Activated T-helper 17 cell treated with anti-CD3 and anti-CD28 coated beads, Interleukin-2, amount 50 U/mL, for 72 hours (primary cell): Measurements from ENCODE around the gene UTS2R. TPM values are rescaled to one million over a fixed set of nuclear protein-coding genes. Genes with fewer than 3 reads are reported as not detected.
A peak's percentile ranks its signal among the peaks of the same experiment; 100 is the strongest.
"Not testable (repeated sequence)": the region's sequence is repeated elsewhere in the genome, so short reads cannot be mapped to it uniquely, and the experiment has no call there.

Source experiments
- ATAC-seq: fragments of 150-1000 bp; cut with Tn5 transposase; replicated peaks from 2 replicates; pipeline ENCODE4 v1.10.0; 2021; ENCODE audit warnings: mild to moderate bottlenecking, moderate library complexity
- H3K27ac Mint-ChIP-seq: one replicate; pipeline ENCODE4 v1.8.0; 2022; ENCODE audit warnings: mixed read lengths
- H3K27me3 Mint-ChIP-seq: one replicate; pipeline ENCODE4 v1.8.0; 2022; ENCODE audit warnings: mixed read lengths
- H3K36me3 Mint-ChIP-seq: one replicate; pipeline ENCODE4 v1.8.0; 2022; ENCODE audit warnings: low read depth, mild to moderate bottlenecking, mixed read lengths
- H3K4me1 Mint-ChIP-seq: one replicate; pipeline ENCODE4 v1.8.0; 2022; ENCODE audit warnings: mixed read lengths
- H3K4me3 Mint-ChIP-seq: one replicate; pipeline ENCODE4 v1.8.0; 2022; ENCODE audit warnings: mild to moderate bottlenecking, mixed read lengths
- H3K9me3 Mint-ChIP-seq: one replicate; pipeline ENCODE4 v1.8.0; 2022; ENCODE audit warnings: mixed read lengths
- total RNA-seq, 2 donors: library from RNA; stranded (reverse); gene quantifications; one replicate each; pipeline ENCODE4 v1.2.3, GENCODE V29; 2022

UTS2R gene
- total RNA-seq, 2 donors from 2014 or later: 0.45 TPM; not detected in 1

- Mint-ChIP-seq H3K9me3 (no peaks in the 10 kb centered on the region), H3K4me1 (no peaks in the 10 kb centered on the region)
Observed at GRCh38 chr17:82407255-82407654, 35.7 kb downstream of the UTS2R start.

GRCh38 chr17:82408288-82408937 is 36.8 kb downstream of the UTS2R start:
- peaks cover 32% of the 10 kb centered on the region for H3K36me3 Mint-ChIP-seq
- H3K4me3 Mint-ChIP-seq: no peak overlapping the region
- H3K9me3 Mint-ChIP-seq: no peaks in the 10 kb centered on the region
- H3K27me3 Mint-ChIP-seq: no peaks in the 10 kb centered on the region
- ATAC-seq: no peak
- H3K4me1 Mint-ChIP-seq: no peaks in the 10 kb centered on the region
- H3K27ac Mint-ChIP-seq: no peak overlapping the region

More at GRCh38 chr17:82407255-82407654, 35.7 kb downstream of the UTS2R start:
- Mint-ChIP-seq H3K27ac (no peak overlapping the region), H3K4me3 (no peak overlapping the region), H3K36me3 (peaks cover 36% of the 10 kb centered on the region), H3K27me3 (no peaks in the 10 kb centered on the region)
- ATAC-seq: no peak

GRCh38 chr17:82408938-82409318 is 37.4 kb downstream of the UTS2R start:
- no peaks in the 10 kb centered on the region for H3K9me3 Mint-ChIP-seq
- H3K36me3 Mint-ChIP-seq: peaks cover 32% of the 10 kb centered on the region
- H3K27me3 Mint-ChIP-seq: no peaks in the 10 kb centered on the region
- no peak for ATAC-seq
- H3K4me1 Mint-ChIP-seq: no peaks in the 10 kb centered on the region
- no peak overlapping the region for H3K27ac Mint-ChIP-seq
- H3K4me3 Mint-ChIP-seq: no peak overlapping the region

- Mint-ChIP-seq H3K27me3 (no peaks in the 10 kb centered on the region), H3K4me1 (peaks cover 5% of the 10 kb centered on the region), H3K4me3 (no peak overlapping the region), H3K27ac (no peak overlapping the region), H3K9me3 (no peaks in the 10 kb centered on the region), H3K36me3 (peaks cover 37% of the 10 kb centered on the region)
- ATAC-seq: no peak
Observed at GRCh38 chr17:82410014-82410716, 38.6 kb downstream of the UTS2R start.

- Mint-ChIP-seq H3K4me1 (peaks cover 5% of the 10 kb centered on the region), H3K27ac (no peak overlapping the region), H3K4me3 (no peak overlapping the region), H3K36me3 (peaks cover 33% of the 10 kb centered on the region), H3K9me3 (no peaks in the 10 kb centered on the region), H3K27me3 (no peaks in the 10 kb centered on the region)
- ATAC-seq: no peak
Observed at GRCh38 chr17:82411396-82412053, 40.0 kb downstream of the UTS2R start.

GRCh38 chr17:82412081-82412480 is 40.5 kb downstream of the UTS2R start:
- not testable (repeated sequence) for H3K27me3 Mint-ChIP-seq, H3K4me3 Mint-ChIP-seq, H3K9me3 Mint-ChIP-seq, ATAC-seq, H3K27ac Mint-ChIP-seq, H3K4me1 Mint-ChIP-seq
- peaks cover 33% of the 10 kb centered on the region for H3K36me3 Mint-ChIP-seq

- Mint-ChIP-seq H3K4me1 (peaks cover 5% of the 10 kb centered on the region), H3K27ac (no peak overlapping the region), H3K36me3 (peaks cover 27% of the 10 kb centered on the region), H3K27me3 (no peaks in the 10 kb centered on the region), H3K9me3 (no peaks in the 10 kb centered on the region), H3K4me3 (no peak overlapping the region)
- ATAC-seq: no peak
Observed at GRCh38 chr17:82412535-82413520, 41.3 kb downstream of the UTS2R start.

- ATAC-seq: peak; percentile 42
- H3K36me3 Mint-ChIP-seq: peaks cover 15% of the 10 kb centered on the region
- no peaks in the 10 kb centered on the region for H3K27me3 Mint-ChIP-seq
- no peak overlapping the region for H3K27ac Mint-ChIP-seq
- H3K4me3 Mint-ChIP-seq: peak overlapping the region; percentile 12
- H3K4me1 Mint-ChIP-seq: peaks cover 6% of the 10 kb centered on the region
- H3K9me3 Mint-ChIP-seq: no peaks in the 10 kb centered on the region
Observed at GRCh38 chr17:82414548-82415281, 43.1 kb downstream of the UTS2R start.

- ATAC-seq: no peak
- Mint-ChIP-seq H3K36me3 (peaks cover 22% of the 10 kb centered on the region), H3K4me3 (peak overlapping the region; percentile 12), H3K27ac (no peak overlapping the region), H3K9me3 (no peaks in the 10 kb centered on the region), H3K4me1 (peaks cover 10% of the 10 kb centered on the region), H3K27me3 (no peaks in the 10 kb centered on the region)
Observed at GRCh38 chr17:82415336-82415735, 43.8 kb downstream of the UTS2R start.

- no peak overlapping the region for H3K27ac Mint-ChIP-seq
Observed at GRCh38 chr17:82415786-82416185, 44.2 kb downstream of the UTS2R start.

GRCh38 chr17:82416264-82416663 is 44.7 kb downstream of the UTS2R start:
- H3K36me3 Mint-ChIP-seq: peaks cover 30% of the 10 kb centered on the region
- ATAC-seq: no peak
- no peak overlapping the region for H3K27ac Mint-ChIP-seq
- no peaks in the 10 kb centered on the region for H3K27me3 Mint-ChIP-seq
- H3K4me3 Mint-ChIP-seq: no peak overlapping the region
- no peaks in the 10 kb centered on the region for H3K9me3 Mint-ChIP-seq
- peaks cover 10% of the 10 kb centered on the region for H3K4me1 Mint-ChIP-seq

More at GRCh38 chr17:82415786-82416185, 44.2 kb downstream of the UTS2R start:
- no peak for ATAC-seq
- Mint-ChIP-seq H3K4me1 (peaks cover 10% of the 10 kb centered on the region), H3K27me3 (no peaks in the 10 kb centered on the region), H3K9me3 (no peaks in the 10 kb centered on the region), H3K4me3 (no peak overlapping the region), H3K36me3 (peaks cover 26% of the 10 kb centered on the region)

- H3K4me3 Mint-ChIP-seq: no peak overlapping the region
- no peak overlapping the region for H3K27ac Mint-ChIP-seq
- H3K9me3 Mint-ChIP-seq: no peaks in the 10 kb centered on the region
- no peak for ATAC-seq
- no peaks in the 10 kb centered on the region for H3K27me3 Mint-ChIP-seq
- H3K36me3 Mint-ChIP-seq: peaks cover 35% of the 10 kb centered on the region
- H3K4me1 Mint-ChIP-seq: peaks cover 10% of the 10 kb centered on the region
Observed at GRCh38 chr17:82416771-82417170, 45.2 kb downstream of the UTS2R start.
